ENCODE data around the gene HAPSTR1.

DNA sequence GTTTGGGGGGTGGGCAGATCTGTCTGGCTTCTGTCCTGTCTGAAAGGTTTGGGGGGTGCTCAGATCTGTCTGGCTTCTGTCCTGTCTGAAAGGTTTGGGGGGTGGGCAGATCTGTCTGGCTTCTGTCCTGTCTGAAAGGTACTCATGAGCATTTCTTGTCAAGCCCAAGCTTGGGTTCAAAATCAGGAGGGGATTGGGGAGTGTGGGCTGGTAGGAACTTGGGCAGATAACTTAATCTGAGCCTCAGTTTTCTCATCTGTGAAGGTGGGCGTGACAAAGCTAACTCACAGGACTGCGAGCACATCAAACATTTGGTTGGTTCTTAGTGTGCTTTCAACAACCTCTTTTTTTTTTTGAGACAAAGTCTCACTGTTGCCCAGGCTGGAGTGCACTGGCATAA is 35.2 kb downstream of the HAPSTR1 start:
- no peak for TF ChIP-seq EZH2 (optimal IDR thresholded peaks at IDR 0.05; ENCODE audit: low read depth, low read length)
- TF ChIP-seq, protein P1, sequence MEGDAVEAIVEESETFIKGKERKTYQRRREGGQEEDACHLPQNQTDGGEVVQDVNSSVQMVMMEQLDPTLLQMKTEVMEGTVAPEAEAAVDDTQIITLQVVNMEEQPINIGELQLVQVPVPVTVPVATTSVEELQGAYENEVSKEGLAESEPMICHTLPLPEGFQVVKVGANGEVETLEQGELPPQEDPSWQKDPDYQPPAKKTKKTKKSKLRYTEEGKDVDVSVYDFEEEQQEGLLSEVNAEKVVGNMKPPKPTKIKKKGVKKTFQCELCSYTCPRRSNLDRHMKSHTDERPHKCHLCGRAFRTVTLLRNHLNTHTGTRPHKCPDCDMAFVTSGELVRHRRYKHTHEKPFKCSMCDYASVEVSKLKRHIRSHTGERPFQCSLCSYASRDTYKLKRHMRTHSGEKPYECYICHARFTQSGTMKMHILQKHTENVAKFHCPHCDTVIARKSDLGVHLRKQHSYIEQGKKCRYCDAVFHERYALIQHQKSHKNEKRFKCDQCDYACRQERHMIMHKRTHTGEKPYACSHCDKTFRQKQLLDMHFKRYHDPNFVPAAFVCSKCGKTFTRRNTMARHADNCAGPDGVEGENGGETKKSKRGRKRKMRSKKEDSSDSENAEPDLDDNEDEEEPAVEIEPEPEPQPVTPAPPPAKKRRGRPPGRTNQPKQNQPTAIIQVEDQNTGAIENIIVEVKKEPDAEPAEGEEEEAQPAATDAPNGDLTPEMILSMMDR (IDR thresholded peaks at IDR 0.05; ENCODE audit: low read length) = no peak

Measured in MM.1S (cell line).